ENCODE data around the gene SDF4.

DNA sequence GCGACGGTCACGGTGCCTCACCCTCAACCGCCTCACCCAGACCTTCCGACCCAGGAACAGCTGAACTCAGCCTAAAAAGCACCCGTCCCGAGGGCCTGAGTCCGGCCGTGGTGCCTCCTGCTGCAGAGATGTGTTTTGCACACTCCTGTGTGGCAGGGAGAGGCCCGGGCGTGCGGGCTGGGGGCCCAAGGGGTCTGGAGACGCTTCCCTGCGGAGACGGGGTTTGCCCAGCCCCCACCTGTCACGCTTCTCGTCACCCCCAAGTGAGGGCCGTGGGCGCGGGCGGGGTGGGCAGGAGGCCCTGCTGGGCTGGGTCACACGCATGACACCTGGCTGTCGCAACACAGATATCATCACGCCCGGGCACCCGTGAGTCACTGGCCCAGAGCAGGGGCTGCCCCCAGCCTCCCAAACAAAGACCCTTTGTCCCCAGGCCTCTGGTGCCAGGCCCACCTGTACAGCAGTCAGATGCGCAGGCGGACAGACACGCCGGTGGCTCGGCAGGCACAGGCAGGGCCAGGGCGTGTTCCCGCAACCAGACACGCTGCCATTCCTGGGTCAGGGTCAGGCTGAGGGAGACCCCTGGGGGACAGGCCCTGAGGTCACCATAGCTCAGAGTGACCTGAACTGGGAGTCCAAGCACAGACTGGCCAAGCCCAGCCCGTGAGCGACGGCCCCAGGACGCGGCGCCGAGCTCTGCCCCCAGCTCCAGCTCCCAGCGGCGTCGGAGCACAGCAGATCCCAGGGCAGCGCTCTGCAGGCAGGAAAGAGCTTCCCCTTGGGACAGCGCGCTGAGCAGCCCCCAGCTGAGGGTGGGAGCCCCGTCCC is 6.3 kb upstream of the SDF4 start:
- no peak for TF ChIP-seq EZH2 (IDR thresholded peaks at IDR 0.05; ENCODE audit: insufficient read depth, poor library complexity, severe bottlenecking)
- no peak for TF ChIP-seq EZH2phosphoT487 (IDR thresholded peaks at IDR 0.05; ENCODE audit: insufficient read depth, low read depth)

Data from GM23248 (cell line).